Endothelial cell of umbilical vein (primary cell): ENCODE measurements around the gene OLFM2.

Experiments used
- CTCF ChIP-seq, 2 donors: IDR thresholded peaks; 1 replicate in 1 of 2; 2 replicates in 1 of 2; pipeline ENCODE4 v1.5.1; 2011; ENCODE audit warnings: low read length in 2 of 2, mild to moderate bottlenecking in 2 of 2, moderate library complexity in 2 of 2, control low read depth in 1 of 2, inconsistent platforms in 1 of 2, low read depth in 1 of 2; ENCODE audit not compliant: insufficient read depth in 1 of 2; ENCODE audit errors: extremely low read depth in 1 of 2
- EZH2 ChIP-seq: IDR thresholded peaks from 2 replicates; pipeline ENCODE4 v1.6.1; 2012; ENCODE audit warnings: borderline replicate concordance, low read depth, mild to moderate bottlenecking, moderate library complexity, low read length, inconsistent platforms; ENCODE audit not compliant: severe bottlenecking
- FOS ChIP-seq: IDR thresholded peaks from 2 replicates; pipeline ENCODE4 v1.6.1; 2011; ENCODE audit warnings: mild to moderate bottlenecking, low read length, moderate library complexity, borderline replicate concordance; ENCODE audit not compliant: insufficient read depth
- GATA2 ChIP-seq: IDR thresholded peaks from 2 replicates; pipeline ENCODE4 v1.7.0; 2011; ENCODE audit warnings: low read depth, mild to moderate bottlenecking, moderate library complexity, mixed read lengths, low read length; ENCODE audit not compliant: insufficient read length, insufficient read depth
- JUN ChIP-seq: IDR thresholded peaks from 2 replicates; pipeline ENCODE4 v1.6.1; 2011; ENCODE audit warnings: borderline replicate concordance, low read depth; ENCODE audit not compliant: insufficient read length, insufficient read depth
- MYC ChIP-seq: IDR thresholded peaks from one replicate; pipeline ENCODE4 v1.6.1; 2011; ENCODE audit warnings: mild to moderate bottlenecking, low read depth, low read length
- POLR2A ChIP-seq: IDR thresholded peaks from 2 replicates; pipeline ENCODE4 v1.6.1; 2012; ENCODE audit warnings: low read depth, mild to moderate bottlenecking, control low read depth, low read length
- POLR2AphosphoS5 ChIP-seq: IDR thresholded peaks from 2 replicates; pipeline ENCODE4 v1.6.1; 2012; ENCODE audit warnings: low read depth, mild to moderate bottlenecking, control low read depth, low read length, moderate library complexity; ENCODE audit not compliant: insufficient read depth
- TF ChIP-seq, protein P1 (sequence below): IDR thresholded peaks from 2 replicates; pipeline ENCODE4 v1.6.1; 2011; ENCODE audit not compliant: insufficient read depth, insufficient read length

- TF ChIP-seq POLR2A (no peak), CTCF (IDR thresholded peaks at IDR 0.05; ENCODE audit: extremely low read depth in 1 of 2, insufficient read depth in 1 of 2, low read depth in 1 of 2, low read length in 2 of 2) (no peak), GATA2 (no peak), EZH2 (no peak), POLR2AphosphoS5 (no peak), MYC (no peak), FOS (no peak), JUN (no peak)
- TF ChIP-seq, protein P1, sequence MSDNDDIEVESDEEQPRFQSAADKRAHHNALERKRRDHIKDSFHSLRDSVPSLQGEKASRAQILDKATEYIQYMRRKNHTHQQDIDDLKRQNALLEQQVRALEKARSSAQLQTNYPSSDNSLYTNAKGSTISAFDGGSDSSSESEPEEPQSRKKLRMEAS, result no peak
Measured at GRCh38 chr19:9916719-9917118, 19.6 kb downstream of the OLFM2 start.
